Mucosa of rectum (tissue), 2 donors: Measurements from ENCODE around the gene RFC3.

Experiments
- H3K27ac ChIP-seq, 2 donors: one replicate each; pipeline ENCODE4 v1.7.0; 2013; ENCODE audit warnings: inconsistent platforms in 2 of 2, low read depth in 2 of 2, low read length in 2 of 2
- H3K27me3 ChIP-seq, 2 donors: one replicate each; pipeline ENCODE4 v1.7.0; 2013; ENCODE audit warnings: low read length in 2 of 2; ENCODE audit not compliant: control insufficient read depth in 2 of 2, insufficient read depth in 2 of 2
- H3K36me3 ChIP-seq, 2 donors: one replicate each; pipeline ENCODE4 v1.7.0; 2013; ENCODE audit warnings: low read length in 2 of 2; ENCODE audit not compliant: control insufficient read depth in 2 of 2, insufficient read depth in 2 of 2
- H3K4me1 ChIP-seq, 2 donors: one replicate each; pipeline ENCODE4 v1.7.0; 2013; ENCODE audit warnings: low read length in 2 of 2, mild to moderate bottlenecking in 1 of 2; ENCODE audit not compliant: control insufficient read depth in 2 of 2, insufficient read depth in 2 of 2
- H3K4me3 ChIP-seq, 2 donors: one replicate each; pipeline ENCODE4 v1.7.0; 2013; ENCODE audit warnings: low read length in 2 of 2
- H3K9ac ChIP-seq, 2 donors: one replicate each; pipeline ENCODE4 v1.7.0; 2013; ENCODE audit warnings: low read length in 2 of 2, low read depth in 1 of 2, mild to moderate bottlenecking in 1 of 2
- H3K9me3 ChIP-seq, 2 donors: one replicate each; pipeline ENCODE4 v1.7.0; 2013; ENCODE audit warnings: low read length in 2 of 2; ENCODE audit not compliant: control insufficient read depth in 2 of 2
- donor health status: healthy.
- donor health status: Normal muscosa, but diverticular disease.

Gene RFC3

DNA sequence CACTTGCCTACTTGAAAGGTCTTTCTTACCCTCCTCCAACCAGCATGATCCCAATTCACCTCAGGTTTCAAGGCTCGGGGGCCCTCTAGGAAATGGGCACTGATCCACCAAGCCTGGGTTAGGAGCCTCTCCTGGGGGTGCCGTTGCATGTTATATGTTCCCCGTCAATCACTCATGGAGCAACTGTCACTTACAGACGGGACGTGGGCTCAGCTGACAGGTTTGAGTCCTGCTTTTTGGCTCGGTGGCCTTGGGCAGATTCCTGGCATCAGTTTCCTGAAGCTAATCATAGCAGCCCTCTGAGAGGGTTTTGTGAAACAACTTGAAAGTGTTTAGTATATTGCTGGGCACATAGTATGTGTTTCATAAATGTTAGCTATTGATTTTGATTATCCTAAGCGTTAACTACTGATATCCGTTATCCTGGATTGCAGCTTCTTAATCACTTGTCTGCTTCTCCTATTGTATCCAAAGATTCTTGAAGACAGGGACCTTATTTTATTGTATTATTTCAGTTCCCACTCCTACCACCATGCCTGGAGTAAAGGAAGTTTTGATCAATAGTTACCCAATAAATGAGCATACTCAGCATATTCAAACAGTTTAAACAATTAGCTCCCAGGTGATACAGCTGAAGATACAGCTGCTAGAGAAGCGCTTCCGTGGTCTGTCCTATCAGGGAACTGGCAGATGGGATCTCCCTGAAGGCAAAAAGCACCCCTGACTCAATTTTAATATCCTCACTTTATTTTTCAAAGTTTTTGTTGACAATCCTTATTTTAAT lies 57.9 kb downstream of the RFC3 start:
- H3K27me3 ChIP-seq, result no peaks in the 10 kb centered on the region
- no peak overlapping the region for H3K9ac ChIP-seq
- H3K4me3 ChIP-seq, result no peak overlapping the region
- H3K9me3 ChIP-seq, result no peaks in the 10 kb centered on the region
- H3K36me3 ChIP-seq, result no peaks in the 10 kb centered on the region
- no peaks in the 10 kb centered on the region for H3K4me1 ChIP-seq
- H3K27ac ChIP-seq, result no peak overlapping the region

DNA sequence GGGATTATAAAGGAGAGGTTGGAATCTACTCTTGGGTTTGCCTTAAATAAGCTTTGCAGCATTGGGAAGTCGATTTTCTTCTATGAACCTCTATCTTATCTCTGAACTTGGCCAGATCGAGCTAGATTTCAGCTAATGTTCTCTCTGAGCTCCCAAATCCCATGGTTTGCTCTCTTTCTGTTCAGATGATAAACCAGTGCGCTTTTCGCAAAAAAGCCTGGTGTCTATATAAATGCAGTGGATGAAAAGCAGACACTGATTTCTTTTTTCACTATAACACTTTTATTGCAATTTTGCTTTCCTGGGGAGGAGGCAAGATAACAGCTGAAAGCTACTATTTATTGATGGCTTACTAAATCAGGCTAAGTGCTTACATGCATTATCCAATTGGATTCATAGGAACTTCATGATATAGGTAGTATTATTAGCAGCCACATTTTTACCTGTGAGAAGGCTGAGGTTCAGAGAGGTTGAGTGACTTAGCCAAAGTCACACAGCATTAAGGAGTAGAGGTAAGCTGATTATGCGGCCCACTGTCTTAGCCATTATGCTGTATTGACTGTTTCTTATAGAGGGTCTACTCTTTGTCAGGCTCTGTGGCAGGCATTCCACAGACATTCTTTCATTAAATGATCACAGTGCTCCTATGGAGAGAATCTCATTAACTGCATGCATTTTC lies 58.9 kb downstream of the RFC3 start:
- no peaks in the 10 kb centered on the region for H3K27me3 ChIP-seq
- H3K27ac ChIP-seq, result no peak overlapping the region
- H3K4me3 ChIP-seq, result no peak overlapping the region

DNA sequence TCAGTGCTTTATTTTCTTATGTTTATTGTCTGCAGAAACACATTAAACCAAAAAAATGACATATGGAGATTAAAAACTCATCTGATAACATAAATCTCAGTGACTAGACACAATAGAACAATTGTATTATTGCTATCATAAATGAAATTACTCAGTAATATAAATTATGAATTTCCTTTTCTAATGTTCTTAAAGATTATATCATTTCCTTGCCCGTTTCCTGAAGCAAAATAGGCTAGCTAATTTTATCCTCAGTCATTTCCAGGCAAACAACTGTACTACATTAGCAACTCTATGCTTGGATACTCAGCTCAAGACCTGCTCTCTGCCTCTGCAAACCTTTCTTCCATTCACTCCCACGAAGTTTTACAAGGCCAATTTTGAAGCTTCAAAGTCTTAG lies 61.2 kb downstream of the RFC3 start:
- no peaks in the 10 kb centered on the region for H3K27me3 ChIP-seq
- no peaks in the 10 kb centered on the region for H3K9me3 ChIP-seq
- no peaks in the 10 kb centered on the region for H3K4me1 ChIP-seq
- no peak overlapping the region for H3K4me3 ChIP-seq
- no peaks in the 10 kb centered on the region for H3K36me3 ChIP-seq
- no peak overlapping the region for H3K9ac ChIP-seq
- no peak overlapping the region for H3K27ac ChIP-seq

More for the DNA sequence above, 58.9 kb downstream of the RFC3 start:
- Histone ChIP-seq H3K4me1 (no peaks in the 10 kb centered on the region), H3K36me3 (no peaks in the 10 kb centered on the region), H3K9me3 (no peaks in the 10 kb centered on the region), H3K9ac (no peak overlapping the region)

DNA sequence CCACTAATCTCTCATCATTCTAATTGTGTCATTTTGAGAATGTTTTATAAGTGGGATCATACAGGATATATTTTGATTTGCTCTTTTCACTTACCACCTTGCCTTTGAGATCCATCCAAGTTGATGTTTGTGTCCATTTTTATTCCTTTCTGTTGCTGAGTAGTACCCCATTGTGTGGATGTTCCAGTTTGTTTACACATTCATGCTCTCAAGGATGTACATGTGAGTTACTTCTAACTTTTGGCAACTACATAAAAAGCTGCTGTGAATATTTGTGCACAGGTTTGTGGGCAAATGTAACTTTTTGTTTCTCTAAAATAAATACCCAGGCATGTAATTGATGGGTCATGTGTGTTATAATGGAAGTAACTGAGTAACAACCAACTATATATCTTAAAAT lies 64.9 kb downstream of the RFC3 start:
- no peaks in the 10 kb centered on the region for H3K27me3 ChIP-seq
- H3K9ac ChIP-seq, result no peak overlapping the region
- no peaks in the 10 kb centered on the region for H3K36me3 ChIP-seq
- H3K27ac ChIP-seq, result no peak overlapping the region
- no peaks in the 10 kb centered on the region for H3K4me1 ChIP-seq
- H3K4me3 ChIP-seq, result no peak overlapping the region
- no peaks in the 10 kb centered on the region for H3K9me3 ChIP-seq

DNA sequence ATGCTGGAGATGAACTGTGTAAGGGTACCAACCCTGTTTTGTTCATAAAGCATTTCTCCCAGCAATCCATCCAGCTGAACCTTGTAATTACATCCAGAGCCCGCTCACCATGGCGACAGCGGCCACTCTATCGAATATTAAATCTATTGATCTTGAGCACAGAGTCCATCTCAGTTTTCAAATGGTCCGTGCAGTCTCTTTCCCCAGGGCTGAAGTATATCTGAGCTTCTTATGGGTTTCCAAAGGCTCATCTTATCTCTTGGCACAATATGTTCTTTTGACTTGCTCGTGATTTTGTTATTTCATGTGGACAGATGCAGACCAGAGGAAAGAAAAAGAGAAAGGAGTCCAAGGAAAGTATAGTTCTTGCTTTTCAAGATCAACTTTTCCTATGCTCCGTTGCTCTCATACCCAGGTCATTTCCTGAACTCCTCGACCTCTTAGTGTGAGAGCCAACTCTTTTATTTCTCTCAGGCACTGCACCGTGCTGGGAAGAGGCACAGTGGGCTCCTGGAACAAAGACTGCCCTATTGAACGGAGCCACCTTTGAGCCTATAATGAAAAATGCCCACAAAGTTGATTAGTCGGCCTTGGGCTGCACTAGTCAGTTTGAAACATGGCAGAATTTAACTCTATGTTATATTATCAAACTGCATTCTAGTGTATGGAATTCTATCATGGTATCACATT lies 66.7 kb downstream of the RFC3 start:
- H3K27ac ChIP-seq, result no peak overlapping the region
- no peak overlapping the region for H3K9ac ChIP-seq
- H3K36me3 ChIP-seq, result no peaks in the 10 kb centered on the region
- H3K27me3 ChIP-seq, result no peaks in the 10 kb centered on the region
- no peak overlapping the region for H3K4me3 ChIP-seq
- H3K9me3 ChIP-seq, result no peaks in the 10 kb centered on the region
- no peaks in the 10 kb centered on the region for H3K4me1 ChIP-seq
